ENCODE measurements around the gene DDX51.

GRCh38 chr12:132131952-132132351, 12.2 kb downstream of the DDX51 start:
- TF ChIP-seq EZH2 (IDR thresholded peaks at IDR 0.05; ENCODE audit: low read length, unreplicated experiment) = no peak
- no peak for TF ChIP-seq CTCF (conservative IDR thresholded peaks at IDR 0.05; ENCODE audit: low read depth, low read length)
- no peak for TF ChIP-seq EZH2phosphoT487 (IDR thresholded peaks at IDR 0.05; ENCODE audit: borderline replicate concordance, low read length)

Measured in PC-3 (cell line).